ENCODE data around the gene SMCR8.

DNA sequence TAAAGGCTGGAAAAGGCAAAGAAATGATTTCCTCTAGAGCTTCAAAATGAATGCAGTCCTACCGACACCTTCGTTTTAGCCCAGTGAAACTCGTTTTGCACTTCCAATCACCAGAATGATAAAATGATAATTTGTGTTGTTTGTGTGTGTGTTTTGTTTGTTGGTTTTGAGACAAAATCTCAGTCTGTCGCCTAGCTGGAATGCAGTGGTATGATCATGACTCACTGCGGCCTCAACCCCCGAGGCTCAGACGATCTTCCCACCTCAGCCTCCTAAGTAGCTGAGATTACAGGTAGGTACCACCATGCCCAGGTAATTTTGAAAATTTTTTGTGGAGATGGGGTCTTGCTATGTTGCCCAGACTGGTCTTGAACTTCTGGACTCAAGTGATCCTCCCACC, 59.1 kb downstream of the SMCR8 start:
- TF ChIP-seq, protein P1, sequence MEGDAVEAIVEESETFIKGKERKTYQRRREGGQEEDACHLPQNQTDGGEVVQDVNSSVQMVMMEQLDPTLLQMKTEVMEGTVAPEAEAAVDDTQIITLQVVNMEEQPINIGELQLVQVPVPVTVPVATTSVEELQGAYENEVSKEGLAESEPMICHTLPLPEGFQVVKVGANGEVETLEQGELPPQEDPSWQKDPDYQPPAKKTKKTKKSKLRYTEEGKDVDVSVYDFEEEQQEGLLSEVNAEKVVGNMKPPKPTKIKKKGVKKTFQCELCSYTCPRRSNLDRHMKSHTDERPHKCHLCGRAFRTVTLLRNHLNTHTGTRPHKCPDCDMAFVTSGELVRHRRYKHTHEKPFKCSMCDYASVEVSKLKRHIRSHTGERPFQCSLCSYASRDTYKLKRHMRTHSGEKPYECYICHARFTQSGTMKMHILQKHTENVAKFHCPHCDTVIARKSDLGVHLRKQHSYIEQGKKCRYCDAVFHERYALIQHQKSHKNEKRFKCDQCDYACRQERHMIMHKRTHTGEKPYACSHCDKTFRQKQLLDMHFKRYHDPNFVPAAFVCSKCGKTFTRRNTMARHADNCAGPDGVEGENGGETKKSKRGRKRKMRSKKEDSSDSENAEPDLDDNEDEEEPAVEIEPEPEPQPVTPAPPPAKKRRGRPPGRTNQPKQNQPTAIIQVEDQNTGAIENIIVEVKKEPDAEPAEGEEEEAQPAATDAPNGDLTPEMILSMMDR (IDR thresholded peaks at IDR 0.05; ENCODE audit: insufficient read depth, low read depth, low read length) = no peak
- no peak for TF ChIP-seq EZH2 (IDR thresholded peaks at IDR 0.05; ENCODE audit: insufficient read depth, low read length)
